ENCODE measurements around the gene INSRR.
A peak's percentile ranks its signal among the peaks of the same experiment; 100 is the strongest.

Gene INSRR

GRCh38 chr1:156809711-156810366 lies 49.1 kb downstream of the INSRR start:
- H3K27ac ChIP-seq = no peak overlapping the region
- no peak for DNase-seq (ENCODE audit: low read depth, low spot score)

DNA sequence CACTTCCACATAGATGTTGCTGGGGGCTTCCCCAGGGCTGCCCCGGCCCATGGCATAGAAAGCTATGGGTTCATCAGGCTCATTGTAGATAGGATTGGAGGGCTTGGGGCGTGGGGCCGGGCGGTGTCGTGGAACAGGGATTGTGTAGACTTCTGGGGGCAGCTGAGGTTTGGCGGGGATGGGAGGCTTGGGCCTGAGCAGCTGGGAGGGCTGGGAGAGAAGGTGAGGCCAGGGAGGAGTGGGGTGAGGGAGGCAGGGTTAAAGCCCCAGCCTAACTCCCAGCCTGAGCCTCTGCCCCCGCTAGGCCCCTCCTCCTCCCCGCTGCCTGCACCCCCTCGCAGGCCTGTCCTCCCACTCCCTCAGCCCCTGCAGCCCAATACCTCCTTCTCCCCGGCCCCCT lies 49.6 kb downstream of the INSRR start:
- no peak overlapping the region for H3K27ac ChIP-seq
- DNase-seq (ENCODE audit: low read depth, low spot score) = no peak

- DNase-seq (ENCODE audit: low read depth, low spot score) = no peak
- H3K27ac ChIP-seq = no peak overlapping the region
Observed at GRCh38 chr1:156808186-156809030, 50.5 kb downstream of the INSRR start.

DNA sequence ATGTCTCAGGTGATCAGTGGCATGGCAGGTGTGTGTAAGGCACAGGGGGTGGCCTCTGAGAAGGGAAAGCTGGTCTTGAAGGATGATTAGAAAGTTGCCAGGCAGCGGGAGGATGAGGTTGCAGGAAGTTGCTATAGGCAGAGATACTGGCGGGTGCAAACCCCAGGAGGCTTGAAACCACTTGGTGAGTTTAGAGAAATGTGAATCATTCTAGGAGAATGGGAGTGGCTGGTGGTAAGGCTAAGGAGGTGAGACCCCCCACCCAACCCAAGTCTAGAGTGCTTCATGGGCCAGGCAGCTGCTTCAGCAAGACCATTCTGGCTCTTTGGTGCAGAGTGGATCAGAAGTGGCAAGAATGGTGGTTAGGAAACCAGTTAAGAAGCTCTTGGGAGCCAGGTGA lies 51.3 kb downstream of the INSRR start:
- H3K27ac ChIP-seq = no peak overlapping the region
- DNase-seq (ENCODE audit: low read depth, low spot score) = no peak

GRCh38 chr1:156806512-156807440 lies 52.1 kb downstream of the INSRR start:
- no peak for DNase-seq (ENCODE audit: low read depth, low spot score)
- H3K27ac ChIP-seq = no peak overlapping the region

DNA sequence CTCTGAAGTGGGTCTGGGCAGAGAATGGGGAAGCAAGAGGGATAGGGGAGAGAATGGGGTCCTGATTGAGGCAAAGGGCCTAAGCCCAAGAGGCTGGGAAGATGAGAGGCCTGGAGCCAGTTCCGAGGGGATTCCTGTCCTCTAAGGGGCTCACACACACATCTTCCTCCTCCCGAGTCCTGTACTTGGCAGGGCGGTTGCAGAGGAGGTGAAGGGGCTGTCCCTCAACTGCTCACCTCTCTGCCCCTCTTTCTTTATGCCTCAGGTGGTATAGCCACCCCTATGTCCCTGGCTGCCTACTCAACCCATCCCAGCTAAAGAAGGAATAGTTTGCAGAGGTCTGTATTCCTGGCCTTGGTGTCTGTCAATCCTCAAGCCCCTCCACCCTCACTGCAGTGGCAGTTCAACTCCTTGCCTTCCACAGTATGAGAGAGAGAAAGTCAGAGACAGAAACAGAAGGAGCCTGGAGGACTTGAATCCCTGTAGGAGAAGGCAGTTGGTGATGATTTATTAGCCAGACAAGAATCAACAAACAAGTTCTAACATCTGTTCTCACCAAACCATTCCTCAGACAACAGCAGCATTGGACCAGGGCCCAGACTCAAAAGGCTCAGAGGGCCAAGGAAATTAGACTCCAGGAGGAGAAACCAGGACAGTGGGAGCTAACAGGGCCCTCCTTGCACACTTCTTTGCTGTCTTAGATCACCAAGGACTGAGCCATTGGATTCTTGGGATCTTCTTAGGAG lies 53.0 kb downstream of the INSRR start:
- peak; percentile 33 for DNase-seq (ENCODE audit: low read depth, low spot score)
- H3K27ac ChIP-seq = no peak overlapping the region

DNA sequence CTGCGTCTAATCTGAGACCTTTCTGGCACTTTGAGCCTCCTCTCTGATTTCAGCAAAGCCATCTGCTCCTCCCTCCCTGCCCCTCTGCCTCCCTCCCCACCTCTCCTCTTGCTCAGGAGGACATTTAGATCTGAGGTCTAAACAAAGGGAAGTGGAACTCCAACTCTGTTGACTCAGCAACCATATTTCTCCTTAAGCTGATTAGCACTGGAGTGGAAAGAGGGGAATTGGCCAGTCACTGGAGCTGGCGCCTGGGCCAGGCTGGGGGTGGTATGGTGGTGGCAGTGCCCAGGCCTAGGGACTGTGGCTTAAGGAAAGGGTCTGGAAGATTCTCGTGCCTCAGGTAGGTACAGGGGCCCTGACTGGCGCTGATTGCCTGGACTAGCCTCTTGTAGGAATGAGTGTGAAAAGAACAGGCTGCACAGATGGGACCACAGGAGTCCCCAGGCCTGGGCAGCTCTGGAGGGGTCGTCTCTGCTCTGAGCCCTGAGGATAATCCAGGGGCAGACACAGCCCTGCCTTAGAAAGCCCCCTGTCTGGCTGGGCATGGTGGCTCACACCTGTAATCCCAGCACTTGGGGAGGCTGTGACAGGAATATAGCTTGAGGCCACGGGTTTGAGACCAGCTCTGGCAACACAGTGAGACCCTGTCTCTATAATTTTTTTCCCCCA lies 54.2 kb downstream of the INSRR start:
- H3K27ac ChIP-seq = no peak overlapping the region
- DNase-seq (ENCODE audit: low read depth, low spot score) = no peak

GRCh38 chr1:156804026-156804425 lies 54.9 kb downstream of the INSRR start:
- DNase-seq (ENCODE audit: low read depth, low spot score) = no peak
- no peak overlapping the region for H3K27ac ChIP-seq

- no peak overlapping the region for H3K27ac ChIP-seq
- no peak for DNase-seq (ENCODE audit: low read depth, low spot score)
Observed at GRCh38 chr1:156803086-156803851, 55.6 kb downstream of the INSRR start.

DNA sequence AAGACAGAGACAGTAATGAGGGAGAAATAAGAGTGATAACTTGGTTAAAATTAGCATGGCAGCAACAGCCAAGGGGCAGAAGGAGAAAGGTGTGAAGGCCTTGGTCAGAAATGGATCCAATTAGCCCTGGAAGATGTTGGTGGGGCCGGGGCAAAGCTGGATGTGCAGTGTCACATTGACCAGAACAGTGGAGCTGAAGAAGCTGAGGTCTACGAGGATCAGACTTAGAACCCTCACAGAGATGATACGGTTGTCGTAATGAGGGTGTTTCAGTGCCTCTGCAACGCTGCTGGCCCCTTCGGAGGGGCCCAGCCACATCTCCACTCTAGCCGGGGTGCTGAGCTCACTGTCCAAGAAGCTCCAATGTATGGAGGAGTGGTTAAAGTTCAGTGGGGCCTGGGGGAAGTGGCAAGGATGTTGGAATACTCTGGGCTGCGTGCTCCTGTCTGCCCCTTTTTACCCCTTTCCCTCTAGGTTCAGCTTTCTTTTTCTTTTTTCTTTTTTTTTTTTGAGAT lies 56.4 kb downstream of the INSRR start:
- H3K27ac ChIP-seq = no peak overlapping the region
- DNase-seq (ENCODE audit: low read depth, low spot score) = no peak

DNA sequence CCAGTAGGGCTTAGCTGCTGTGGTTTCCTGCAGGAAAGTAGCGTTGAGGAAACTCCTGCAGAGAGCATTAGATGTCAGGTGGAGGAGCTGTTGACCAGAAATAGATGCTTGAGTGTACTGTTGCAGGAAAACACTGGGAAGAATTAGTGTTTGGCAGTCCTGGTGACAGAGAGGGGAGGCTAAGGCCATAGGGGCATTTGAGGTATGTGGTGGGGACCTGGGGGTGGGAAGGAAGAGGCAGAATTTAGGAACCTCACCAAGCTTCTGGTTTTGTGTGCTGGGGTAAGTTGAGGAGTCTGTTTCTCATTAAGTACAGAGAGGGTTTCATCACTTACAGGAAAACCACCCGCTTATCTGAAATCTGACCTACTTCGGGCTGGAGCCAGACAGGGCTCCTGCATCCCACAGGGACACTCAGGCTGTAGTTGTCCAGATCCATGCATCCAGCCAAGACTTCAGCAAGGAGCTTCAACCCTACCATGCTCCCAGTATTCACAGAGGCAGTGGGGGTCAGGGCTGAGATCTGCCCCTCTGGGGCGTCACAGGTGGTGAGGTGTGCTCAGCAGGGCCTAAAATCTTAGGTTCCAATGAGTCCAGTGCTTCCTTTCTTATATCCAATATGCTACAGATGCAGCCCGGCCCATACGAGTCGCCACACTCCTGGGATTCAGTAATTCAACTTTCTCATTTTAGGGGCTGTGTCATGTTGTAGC lies 57.4 kb downstream of the INSRR start:
- no peak overlapping the region for H3K27ac ChIP-seq
- DNase-seq (ENCODE audit: low read depth, low spot score) = no peak

DNA sequence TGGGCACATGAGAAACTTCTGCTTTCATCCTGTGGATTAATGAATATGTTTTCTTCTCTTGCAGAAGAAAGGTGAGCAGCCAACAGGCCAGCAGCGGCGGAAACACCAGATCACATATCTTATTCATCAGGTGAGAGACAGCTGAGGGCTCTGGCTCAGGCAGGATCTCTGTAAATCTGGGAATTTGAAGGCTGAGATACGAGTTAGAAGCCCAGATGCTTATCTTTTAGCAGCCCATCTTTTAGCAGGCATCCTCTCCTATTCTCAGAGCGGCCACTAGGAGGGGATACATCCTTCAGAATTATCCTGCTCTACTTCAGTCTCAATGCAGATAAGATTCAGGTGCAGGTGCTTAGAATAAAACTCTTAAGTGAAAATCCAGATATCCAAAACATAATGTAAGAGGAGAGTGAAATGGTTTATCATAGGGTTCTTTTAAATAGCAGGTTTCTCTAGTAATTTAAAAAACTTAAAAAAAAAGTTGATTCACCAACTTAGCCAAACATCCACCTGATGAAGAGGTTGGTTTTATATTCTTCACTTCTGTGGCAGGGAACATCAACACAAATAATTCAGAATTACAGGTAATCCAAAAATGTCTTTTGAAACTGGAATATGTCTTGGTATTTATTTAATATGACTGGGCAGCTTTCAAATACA lies 61.6 kb downstream of the INSRR start:
- DNase-seq (ENCODE audit: low read depth, low spot score) = no peak
- H3K27ac ChIP-seq = no peak overlapping the region

GRCh38 chr1:156796340-156797097 lies 62.4 kb downstream of the INSRR start:
- no peak for DNase-seq (ENCODE audit: low read depth, low spot score)
- H3K27ac ChIP-seq = no peak overlapping the region

- no peak overlapping the region for H3K27ac ChIP-seq
- DNase-seq (ENCODE audit: low read depth, low spot score) = no peak
Observed at GRCh38 chr1:156795787-156796186, 63.1 kb downstream of the INSRR start.

DNA sequence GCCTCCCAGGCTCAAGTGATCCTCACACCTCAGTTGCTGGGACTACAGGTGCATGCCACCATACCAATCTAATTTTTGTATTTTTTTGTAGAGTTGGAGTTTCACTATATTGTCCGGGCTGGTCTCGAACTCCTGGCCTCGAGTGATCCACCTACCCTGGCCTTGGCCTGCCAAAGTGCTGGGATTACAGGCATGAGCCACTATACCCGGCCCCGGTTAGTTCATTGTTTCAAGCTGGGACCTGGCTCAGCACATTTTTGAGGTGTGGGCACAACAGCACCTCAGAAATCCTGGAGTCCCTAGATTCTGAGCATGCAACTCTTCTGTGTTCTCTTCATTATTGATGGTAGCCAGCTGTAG lies 63.6 kb downstream of the INSRR start:
- no peak for DNase-seq (ENCODE audit: low read depth, low spot score)
- H3K27ac ChIP-seq = no peak overlapping the region

- no peak for DNase-seq (ENCODE audit: low read depth, low spot score)
- H3K27ac ChIP-seq = no peak overlapping the region
Observed at GRCh38 chr1:156794506-156795373, 64.2 kb downstream of the INSRR start.
